Thoracic aorta (tissue), 2 donors: ENCODE measurements around the gene IL10RA. TPM values are rescaled to one million over a fixed set of nuclear protein-coding genes. Genes with fewer than 3 reads are reported as not detected.

Experiments used
- ATAC-seq: fragments of 150-250 bp; one replicate; pipeline ENCODE4 v1.8.0; 2017; ENCODE audit warnings: low read depth; ENCODE audit not compliant: insufficient number of reproducible peaks, low FRiP score
- DNase-seq: peaks from one replicate; pipeline ENCODE4 v3.0.0-alpha.2; 2020; ENCODE audit warnings: low spot score
- H3K27ac ChIP-seq, 2 donors: fragments of 200-600 bp; sonication (generic); 1 replicate in 1 of 2; 2 replicates in 1 of 2; pipeline ENCODE4 v1.5.1; 2016; ENCODE audit warnings: mild to moderate bottlenecking in 2 of 2, moderate library complexity in 2 of 2
- H3K27me3 ChIP-seq: fragments of 200-600 bp; sonication (generic); replicated peaks from 2 replicates; pipeline ENCODE4 v1.6.0; 2016; ENCODE audit warnings: mild to moderate bottlenecking; ENCODE audit not compliant: insufficient read depth
- H3K36me3 ChIP-seq: fragments of 200-600 bp; sonication (generic); one replicate; pipeline ENCODE4 v1.5.1; 2016
- H3K4me1 ChIP-seq, 2 donors: fragments of 200-600 bp; sonication (generic); 1 replicate in 1 of 2; 2 replicates in 1 of 2; pipeline versions ENCODE4 v1.5.1 to v1.6.0; 2016; ENCODE audit warnings: low read depth in 2 of 2, mild to moderate bottlenecking in 1 of 2; ENCODE audit not compliant: control insufficient read depth in 1 of 2
- H3K4me3 ChIP-seq: fragments of 200-600 bp; sonication (generic); 2 replicates; pipeline ENCODE4 v1.5.1; 2016; ENCODE audit warnings: mild to moderate bottlenecking
- H3K9me3 ChIP-seq: fragments of 200-600 bp; sonication (generic); 2 replicates; pipeline ENCODE4 v1.5.1; 2016
- CTCF ChIP-seq: fragments of 200-600 bp; sonication (generic); IDR thresholded peaks from one replicate; pipeline ENCODE4 v1.5.1; 2019; ENCODE audit warnings: antibody characterized with exemption
- total RNA-seq, 2 donors: library from RNA; depleted of rRNA; stranded (reverse); fragments of >200 nt; gene quantifications; one replicate each; pipeline versions ENCODE4 v1.1.0 to v1.2.3, GENCODE V29; 2016

The IL10RA gene
- total RNA-seq, 2 donors from 2014 or later: 36.4 to 72.6 TPM

GRCh38 chr11:117989351-117990102, 3.3 kb downstream of the IL10RA start:
- H3K9me3 ChIP-seq: no peaks in the 10 kb centered on the region
- H3K27me3 ChIP-seq: no peaks in the 10 kb centered on the region
- DNase-seq: no peak
- no peaks in the 10 kb centered on the region for H3K4me1 ChIP-seq
- peak overlapping the region in 1 of 2 donors; percentile 36 for H3K27ac ChIP-seq
- no peak for TF ChIP-seq CTCF
- H3K36me3 ChIP-seq: no peaks in the 10 kb centered on the region
- H3K4me3 ChIP-seq: peak overlapping the region; percentile 70
- no peak for ATAC-seq

GRCh38 chr11:117992136-117992535, 5.9 kb downstream of the IL10RA start:
- Histone ChIP-seq H3K36me3 (no peaks in the 10 kb centered on the region), H3K9me3 (no peaks in the 10 kb centered on the region), H3K27ac (no peak overlapping the region), H3K27me3 (no peaks in the 10 kb centered on the region), H3K4me3 (peak overlapping the region; percentile 53), H3K4me1 (no peaks in the 10 kb centered on the region)
- no peak for DNase-seq
- no peak for ATAC-seq
- no peak for TF ChIP-seq CTCF

- DNase-seq (no peak), ATAC-seq (no peak)
- peak overlapping the region; percentile 2 for H3K4me3 ChIP-seq
- H3K27me3 ChIP-seq: no peaks in the 10 kb centered on the region
- no peaks in the 10 kb centered on the region for H3K9me3 ChIP-seq
- H3K4me1 ChIP-seq: no peaks in the 10 kb centered on the region
- no peak for TF ChIP-seq CTCF
- no peaks in the 10 kb centered on the region for H3K36me3 ChIP-seq
- no peak overlapping the region for H3K27ac ChIP-seq
These were observed 6.4 kb downstream of the IL10RA start for GRCh38 chr11:117992620-117993019.

GRCh38 chr11:117993988-117994745, 8.0 kb downstream of the IL10RA start:
- no peak for DNase-seq
- Histone ChIP-seq H3K9me3 (no peaks in the 10 kb centered on the region), H3K4me1 (no peaks in the 10 kb centered on the region), H3K36me3 (no peaks in the 10 kb centered on the region), H3K27ac (no peak overlapping the region), H3K4me3 (no peak overlapping the region), H3K27me3 (no peaks in the 10 kb centered on the region)
- no peak for TF ChIP-seq CTCF
- no peak for ATAC-seq

GRCh38 chr11:117995472-117995871, 9.3 kb downstream of the IL10RA start:
- no peak for TF ChIP-seq CTCF
- Histone ChIP-seq H3K4me1 (no peaks in the 10 kb centered on the region), H3K36me3 (no peaks in the 10 kb centered on the region), H3K4me3 (no peak overlapping the region), H3K27ac (no peak overlapping the region), H3K27me3 (no peaks in the 10 kb centered on the region), H3K9me3 (no peaks in the 10 kb centered on the region)
- ATAC-seq (no peak), DNase-seq (no peak)
